ENCODE measurements around the gene SLC44A3.
"Not testable (repeated sequence)": the region's sequence is repeated elsewhere in the genome, so short reads cannot be mapped to it uniquely, and the experiment has no call there.

The SLC44A3 gene

DNA sequence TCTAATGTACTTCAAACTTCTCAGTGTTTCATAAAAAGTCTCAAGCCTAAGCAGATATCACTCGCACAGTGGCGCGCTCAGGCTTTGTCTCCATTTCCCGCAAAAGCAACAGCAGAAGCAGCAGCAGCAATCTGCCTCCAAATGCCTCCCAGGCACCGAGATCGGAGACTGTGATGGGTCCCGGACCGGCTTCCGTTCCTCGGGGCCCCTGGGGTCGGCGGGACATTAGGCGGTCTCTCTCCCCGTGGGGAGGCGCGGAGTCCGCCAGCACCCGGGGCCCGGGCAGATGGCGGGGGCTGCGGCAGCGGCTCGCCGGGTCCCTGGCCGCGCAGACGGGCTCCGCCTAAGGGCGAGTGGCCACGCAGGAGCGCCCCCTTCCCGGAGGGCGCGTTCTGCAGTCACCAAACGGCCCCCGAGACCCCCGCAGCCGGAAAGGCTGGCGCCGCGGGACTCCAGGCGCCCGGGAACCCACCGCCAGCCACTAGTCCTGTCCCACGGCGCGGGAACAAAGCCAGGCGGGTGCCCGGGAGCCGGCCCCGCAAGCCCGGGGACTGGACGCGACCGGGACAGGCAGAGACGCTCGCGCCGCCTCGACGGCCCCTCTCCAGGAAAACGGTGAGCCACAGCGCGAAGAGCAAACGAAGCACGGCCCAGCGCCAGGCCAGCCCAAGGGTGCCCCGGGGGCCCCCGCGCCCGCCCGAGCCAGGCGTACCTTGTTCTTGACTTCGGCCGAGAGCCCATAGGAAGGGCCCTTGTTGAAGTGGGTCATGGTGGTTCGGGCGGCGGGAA is 106.2 kb downstream of the SLC44A3 start:
- in situ Hi-C loops (cut with HindIII; ENCODE audit: low sequenced_read_pairs), result no loop called here

DNA sequence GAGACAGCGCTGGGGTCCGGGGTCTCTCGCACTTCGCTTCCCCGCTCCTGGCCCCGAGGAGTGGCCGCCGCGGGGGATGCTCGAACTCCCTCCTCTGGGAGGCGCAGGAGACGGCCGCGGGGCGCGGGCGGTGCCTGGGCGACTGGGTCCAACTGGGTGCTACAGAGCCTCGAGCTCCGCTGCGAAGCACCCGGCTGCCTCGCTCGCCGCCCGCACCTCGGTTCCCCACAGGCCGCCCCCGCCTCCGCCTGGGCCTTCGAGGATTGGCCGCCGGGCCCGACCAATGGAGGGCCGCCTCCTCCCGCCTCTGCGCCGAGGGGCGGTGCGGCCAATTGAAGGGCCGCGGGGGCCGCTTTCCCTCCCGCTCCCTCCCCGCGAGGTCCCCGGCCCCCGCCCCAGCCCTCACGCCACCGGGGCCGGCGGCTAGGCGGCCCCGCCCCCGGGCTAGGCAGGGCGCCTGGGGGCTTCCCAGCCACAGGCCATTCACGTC is 106.8 kb downstream of the SLC44A3 start, which contains the start of gene CNN3:
Gene CNN3 (minus strand): TSS at position 196 of the 490 bp plus-strand sequence. CDS start 216 bp downstream, outside the sequence.
- in situ Hi-C loops (cut with HindIII; ENCODE audit: low sequenced_read_pairs), result no loop called here

DNA sequence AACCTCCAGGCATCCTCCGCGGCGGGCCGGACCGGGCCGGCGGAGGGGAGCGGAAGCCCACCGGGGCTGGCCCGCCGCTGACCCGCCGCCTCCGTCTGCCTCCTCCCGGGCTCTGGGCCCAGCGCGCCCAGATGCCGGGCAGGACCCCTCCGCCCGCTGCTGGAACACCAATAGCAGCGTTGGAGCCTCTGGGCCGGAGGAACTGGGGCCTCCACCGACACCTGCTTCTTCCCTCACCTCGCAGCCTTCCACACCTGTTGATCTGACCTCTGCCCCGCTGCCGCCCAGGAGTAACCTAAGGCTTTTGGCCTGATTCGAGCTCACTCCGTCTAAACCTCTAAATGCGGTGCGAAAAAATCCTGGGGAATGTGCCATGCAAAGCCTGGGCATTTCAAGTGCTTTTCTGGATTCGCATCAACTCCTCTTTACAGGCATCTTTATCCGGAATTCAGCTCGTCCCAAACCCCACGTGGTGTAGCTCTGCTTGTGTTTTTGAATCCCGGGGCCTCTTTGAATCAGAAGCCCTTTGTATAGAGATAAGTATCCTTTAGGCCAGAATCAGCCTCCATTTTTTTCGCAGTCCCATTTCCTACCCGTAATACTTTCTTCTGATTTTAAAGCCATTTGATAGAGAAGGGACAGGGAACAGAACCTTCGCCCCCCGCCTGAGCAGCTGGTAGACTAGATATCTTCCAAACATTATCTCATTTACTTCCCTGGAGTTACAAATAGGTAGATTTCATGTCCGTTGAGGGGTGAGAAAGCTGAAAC is 107.4 kb downstream of the SLC44A3 start:
- in situ Hi-C loops (cut with HindIII; ENCODE audit: low sequenced_read_pairs), result no loop called here

DNA sequence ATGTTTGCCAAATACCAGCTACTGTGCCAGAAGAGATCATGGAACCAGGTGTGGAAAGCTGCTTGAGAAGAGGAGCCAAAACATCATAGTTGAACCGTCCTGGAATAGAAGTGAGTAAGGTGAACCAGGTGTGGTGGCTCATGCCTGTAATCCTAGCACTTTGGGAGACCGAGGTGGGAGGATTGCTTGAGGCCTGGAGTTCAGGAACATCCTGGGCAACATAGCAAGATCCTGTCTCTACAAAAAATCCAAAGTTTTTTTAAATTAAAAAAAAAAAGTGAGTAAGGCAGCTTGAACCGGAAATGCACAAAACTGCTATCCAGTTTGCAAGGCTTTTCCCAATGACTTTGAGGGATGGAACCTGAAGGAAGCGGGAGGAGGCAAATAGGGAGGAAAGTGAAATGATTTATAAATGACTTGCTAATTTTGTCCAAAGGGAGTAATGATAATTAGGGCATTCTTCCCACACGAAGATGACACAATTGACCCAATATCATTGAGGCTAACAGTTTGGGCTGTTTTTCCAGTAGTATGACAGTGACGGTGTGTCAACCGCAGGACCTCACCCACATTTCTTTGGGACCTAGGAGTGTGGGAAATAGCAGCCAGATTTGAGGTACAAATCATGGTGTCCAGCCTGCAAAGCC is 108.3 kb downstream of the SLC44A3 start:
- in situ Hi-C loops (cut with HindIII; ENCODE audit: low sequenced_read_pairs), result no loop called here

DNA sequence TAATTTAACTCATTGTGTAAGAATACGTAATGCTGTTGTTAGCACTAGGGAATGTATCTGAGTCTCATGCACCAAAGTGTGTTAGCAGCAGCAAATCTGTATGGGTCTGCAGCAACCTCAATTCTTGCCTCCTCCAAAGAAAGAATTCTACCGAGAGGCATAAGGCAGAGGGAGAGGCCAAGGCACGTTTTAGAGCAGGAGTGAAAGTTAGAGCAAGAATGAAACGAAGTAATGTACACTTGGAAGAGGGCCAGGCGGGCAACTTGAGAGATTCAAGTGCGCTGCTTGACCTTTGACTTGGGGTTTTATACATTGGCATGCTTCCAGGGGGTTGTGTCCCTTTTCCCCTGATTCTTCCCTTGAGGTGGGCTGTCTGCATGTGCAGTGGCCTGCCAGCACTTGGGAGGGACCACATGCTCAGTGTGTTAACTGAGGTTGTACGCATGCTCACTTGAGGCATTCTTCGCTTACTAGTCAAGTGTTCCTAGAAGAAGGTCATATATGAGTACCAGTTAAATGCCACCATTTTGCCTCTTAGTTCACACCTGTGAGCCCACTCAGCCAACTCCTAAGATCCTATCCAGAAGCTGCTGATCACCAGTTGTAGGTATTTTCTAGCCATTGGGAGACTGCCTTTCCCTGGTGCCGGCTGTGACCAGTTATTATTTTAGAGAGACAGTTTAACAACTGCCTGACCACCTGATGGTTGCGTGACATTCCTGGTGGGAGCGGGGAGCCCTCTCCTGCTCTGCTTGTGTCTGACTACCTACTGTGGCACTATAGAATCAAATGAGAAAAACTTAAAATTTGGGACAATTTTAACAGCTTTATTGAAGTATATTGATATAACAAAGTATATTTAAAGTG is 109.4 kb downstream of the SLC44A3 start:
- in situ Hi-C loops (cut with HindIII; ENCODE audit: low sequenced_read_pairs), result no loop called here

DNA sequence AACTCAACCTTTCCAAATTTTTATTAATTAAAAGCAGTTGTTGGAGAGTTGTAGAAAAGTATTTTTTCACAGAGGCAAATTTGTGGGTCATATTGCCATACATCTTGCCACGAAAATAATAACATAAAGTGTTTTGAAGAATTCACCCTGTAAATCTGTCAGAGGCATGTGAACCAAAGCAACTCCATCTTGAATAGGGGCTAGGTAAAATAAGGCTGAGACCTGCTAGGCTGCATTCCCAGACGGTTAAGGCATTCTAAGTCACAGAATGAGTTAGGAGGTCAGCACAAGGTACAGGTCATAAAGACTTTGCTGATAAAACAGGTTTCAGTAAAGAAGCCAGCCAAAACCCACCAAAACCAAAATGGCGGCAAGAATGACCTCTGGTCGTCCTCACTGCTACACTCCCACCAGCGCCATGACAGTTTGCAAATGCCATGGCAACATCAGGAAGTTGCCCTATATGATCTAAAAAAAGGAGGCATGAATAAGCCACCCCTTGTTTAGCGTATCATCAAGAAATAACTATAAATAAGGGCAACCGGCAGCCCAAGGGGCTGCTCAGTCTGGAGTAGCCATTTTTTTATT is 111.2 kb downstream of the SLC44A3 start:
- in situ Hi-C loops (cut with HindIII; ENCODE audit: low sequenced_read_pairs), result no loop called here

DNA sequence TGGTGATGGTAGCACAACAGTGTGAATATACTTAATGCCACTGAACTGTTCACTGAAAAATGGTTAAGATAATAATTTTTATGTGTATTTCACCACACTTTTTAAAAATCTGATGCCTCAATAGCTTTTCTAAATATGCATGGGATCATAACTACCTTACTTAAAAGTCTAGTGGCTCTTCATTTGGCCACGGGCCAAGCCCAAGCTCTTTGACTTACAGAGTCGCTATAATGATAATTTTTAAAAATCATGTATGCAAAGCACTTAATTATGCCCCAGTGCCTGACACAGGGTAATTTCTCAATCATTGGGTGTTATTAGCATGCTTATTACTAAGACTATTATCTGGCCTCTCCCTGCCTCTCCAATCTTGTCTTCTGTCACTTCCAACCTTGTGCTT is 114.4 kb downstream of the SLC44A3 start:
- in situ Hi-C loops (cut with HindIII; ENCODE audit: low sequenced_read_pairs), result no loop called here

DNA sequence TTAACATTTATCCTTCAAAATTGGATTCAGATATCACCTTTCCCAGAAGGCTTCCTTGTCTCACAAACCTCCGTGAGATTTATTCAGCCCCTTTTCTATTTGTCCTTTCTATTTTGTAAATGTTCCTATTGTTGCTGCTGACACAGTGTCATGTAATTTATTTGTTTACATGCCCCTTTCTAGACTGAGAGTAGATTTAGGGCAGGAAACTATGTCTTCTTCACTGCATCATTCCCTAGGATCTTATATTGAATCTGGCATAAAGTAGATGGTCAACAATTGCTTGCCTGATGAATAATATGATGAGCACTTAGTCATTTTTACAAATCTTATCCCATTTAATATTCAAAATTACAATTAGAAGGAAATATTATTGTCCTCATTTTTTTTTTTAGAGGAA is 114.9 kb downstream of the SLC44A3 start:
- in situ Hi-C loops (cut with HindIII; ENCODE audit: low sequenced_read_pairs), result no loop called here

DNA sequence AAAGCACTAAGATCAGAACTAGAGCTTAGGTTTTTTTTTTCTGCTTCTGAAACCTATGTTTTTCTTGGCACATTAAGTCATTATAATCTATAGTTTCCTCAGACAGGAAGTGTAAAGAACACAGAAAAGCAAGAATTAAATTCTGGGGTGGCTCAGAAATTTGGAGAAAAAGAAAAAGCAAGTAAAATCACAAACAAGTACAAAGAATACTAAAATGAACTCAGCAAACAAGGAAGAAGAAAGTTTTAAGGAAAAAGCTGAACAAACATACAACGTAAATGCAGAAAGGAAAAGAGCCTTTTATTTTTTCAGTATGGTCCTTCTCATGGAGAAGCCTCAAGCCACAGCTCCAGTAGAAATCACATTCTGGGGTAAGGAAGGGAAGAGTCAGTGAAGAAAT is 115.3 kb downstream of the SLC44A3 start:
- in situ Hi-C loops (cut with HindIII; ENCODE audit: low sequenced_read_pairs), result no loop called here

DNA sequence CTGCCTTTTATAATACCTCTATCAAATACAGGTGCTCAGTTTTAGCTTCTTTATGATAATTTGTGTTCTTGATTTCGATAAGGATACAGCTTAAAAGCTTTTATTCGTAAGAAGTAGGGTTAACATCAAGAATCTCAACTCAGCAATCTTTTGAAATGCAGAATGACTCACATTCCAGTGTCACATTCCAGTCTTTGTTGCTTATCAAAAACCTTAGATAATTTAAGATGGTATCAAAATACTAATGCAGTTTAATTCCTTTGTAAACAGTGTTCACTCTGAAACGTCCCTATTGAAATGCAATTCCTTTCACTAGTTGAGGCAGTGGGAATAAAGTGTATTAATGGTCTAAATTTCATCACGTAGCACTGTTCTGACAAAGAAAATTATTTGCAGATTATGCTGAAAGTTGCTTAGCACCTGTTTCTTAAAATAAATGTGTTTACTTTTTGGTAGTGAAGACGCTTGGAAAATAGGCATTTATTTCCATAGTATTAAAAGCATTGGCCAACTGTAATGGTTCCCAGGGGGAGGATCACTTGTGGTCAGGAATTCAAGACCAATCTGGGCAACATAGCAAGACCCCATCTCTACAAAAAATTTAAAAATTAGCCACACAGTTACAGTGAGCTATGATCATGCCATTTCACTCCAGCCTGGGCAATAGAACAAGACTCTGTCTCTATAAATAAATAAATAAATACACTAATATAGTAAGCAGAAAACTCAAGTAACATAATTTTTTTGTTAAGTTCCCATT is 116.9 kb downstream of the SLC44A3 start:
- in situ Hi-C loops (cut with HindIII; ENCODE audit: low sequenced_read_pairs), result no loop called here

DNA sequence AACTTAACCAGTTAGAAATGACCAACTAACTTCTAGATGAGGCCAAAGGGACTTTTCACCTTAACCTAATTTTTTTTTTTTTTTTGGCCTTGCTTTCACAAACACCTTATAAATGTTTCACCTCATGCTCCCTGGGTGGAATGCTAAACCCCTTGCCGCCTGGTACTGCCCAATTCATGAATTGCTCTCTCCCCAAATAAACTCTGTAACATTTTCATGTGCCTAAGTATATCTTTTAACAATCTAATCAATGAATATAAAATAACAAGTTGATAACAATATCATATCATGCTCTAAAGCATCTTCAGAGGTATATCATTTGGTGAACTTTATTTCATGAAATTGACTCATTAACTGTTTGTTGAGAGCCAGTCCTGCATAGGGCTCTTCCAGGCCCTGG is 117.7 kb downstream of the SLC44A3 start:
- in situ Hi-C loops (cut with HindIII; ENCODE audit: low sequenced_read_pairs), result no loop called here

DNA sequence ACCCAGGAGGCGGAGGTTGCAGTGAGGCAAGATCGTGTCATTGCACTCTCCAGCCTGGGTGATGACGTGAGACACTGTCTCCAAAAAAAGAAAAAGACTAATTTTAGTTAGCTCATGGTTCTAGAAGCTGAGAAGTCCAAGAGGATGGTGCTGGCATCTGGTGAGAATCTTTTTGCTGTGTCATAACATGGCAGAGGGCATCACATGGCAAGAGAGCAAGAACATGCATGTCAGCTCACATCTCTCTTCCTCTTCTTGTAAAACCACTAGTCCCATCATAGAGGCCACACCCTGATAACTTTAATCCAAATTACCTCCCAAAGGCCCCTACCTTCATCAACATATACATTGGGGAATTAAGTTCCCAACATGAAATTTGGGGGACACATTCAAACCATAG is 120.6 kb downstream of the SLC44A3 start:
- in situ Hi-C loops (cut with HindIII; ENCODE audit: low sequenced_read_pairs), result no loop called here

DNA sequence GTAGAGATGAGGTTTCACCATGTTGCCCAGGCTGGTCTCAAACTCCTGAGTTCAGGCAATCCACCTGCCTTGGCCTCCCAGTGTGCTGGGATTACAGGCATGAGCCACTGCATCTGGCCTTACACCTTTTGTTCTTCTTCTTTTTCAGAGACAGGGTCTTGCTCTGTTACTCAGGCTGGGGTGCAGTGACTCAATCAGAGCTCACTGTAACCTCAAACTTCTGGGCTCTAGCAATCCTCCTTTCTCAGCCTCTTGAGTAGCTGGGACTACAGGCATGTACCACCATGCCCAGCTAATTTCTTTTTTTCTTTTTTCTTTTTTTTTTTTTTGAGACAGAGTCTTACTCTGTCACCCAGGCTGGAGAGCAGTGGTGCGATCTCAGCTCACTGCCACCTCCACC is 121.3 kb downstream of the SLC44A3 start:
- in situ Hi-C loops (cut with HindIII; ENCODE audit: low sequenced_read_pairs), result not testable (repeated sequence)

DNA sequence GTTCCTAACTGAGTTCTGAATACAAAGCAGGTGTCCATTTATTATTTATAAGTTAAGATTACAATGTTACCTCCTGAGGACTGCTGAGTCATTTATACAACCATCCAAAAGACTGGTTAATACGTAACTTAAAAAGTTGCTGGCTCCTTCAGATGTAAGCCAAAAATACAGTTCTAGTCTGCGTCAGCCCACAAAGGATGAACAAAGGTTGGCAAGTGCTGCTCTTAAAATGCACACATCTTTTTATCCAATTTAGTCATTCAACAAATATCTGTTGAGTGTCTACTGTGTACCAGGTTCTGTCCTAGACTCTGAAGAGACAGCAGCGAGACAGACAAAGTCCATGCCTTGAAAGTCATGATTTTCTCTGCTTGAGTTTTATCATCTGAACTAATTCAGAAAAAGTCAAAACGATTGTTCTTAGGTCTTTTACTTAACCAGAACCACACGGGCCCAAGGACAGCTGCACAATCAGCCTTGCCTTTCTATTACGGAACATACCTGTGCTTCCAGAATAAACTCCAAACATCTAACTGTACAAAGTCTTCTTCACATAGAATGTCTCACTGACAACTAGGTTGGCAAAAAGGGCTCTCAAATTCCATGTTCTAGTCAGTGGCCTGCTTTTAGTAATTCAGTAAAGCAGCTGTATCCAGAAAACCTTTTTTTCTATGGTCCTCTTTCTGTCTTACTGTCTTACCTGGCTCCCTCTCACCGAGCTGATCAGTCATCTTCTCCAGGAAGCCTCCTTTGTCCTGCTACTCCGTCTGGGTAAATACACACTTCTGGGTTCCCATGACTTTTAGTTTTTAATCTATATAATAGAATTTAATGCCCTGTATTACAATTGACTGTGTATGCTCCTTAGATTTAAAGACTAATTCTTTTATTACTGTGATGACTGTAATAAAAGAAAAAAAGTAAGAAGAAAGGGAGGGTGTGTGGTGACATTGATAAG is 122.3 kb downstream of the SLC44A3 start:
- in situ Hi-C loops (cut with HindIII; ENCODE audit: low sequenced_read_pairs), result no loop called here

All from endothelial cell of hepatic sinusoid (primary cell).